Keratinocyte (primary cell): ENCODE measurements around the gene CCL19. TPM values are rescaled to one million over a fixed set of nuclear protein-coding genes. Genes with fewer than 3 reads are reported as not detected.

Experiments
- DNase-seq: peaks from one replicate; pipeline ENCODE4 v3.0.0-alpha.2; 2011; ENCODE audit warnings: low read depth, missing footprints, low spot score
- FAIRE-seq: peaks from 2 replicates; lab custom pipeline; 2011; peaks lifted over from hg19 to GRCh38; lab: Jason Lieb, UNC
- H2AFZ ChIP-seq: 2 replicates; pipeline ENCODE4 v1.6.0; 2012; ENCODE audit warnings: low read length, control low read depth, inconsistent platforms; ENCODE audit not compliant: control insufficient read depth
- H3K27ac ChIP-seq: 2 replicates; pipeline ENCODE4 v1.5.1; 2011; ENCODE audit warnings: low read length; ENCODE audit not compliant: control insufficient read depth, insufficient read depth
- H3K27me3 ChIP-seq: 3 replicates; pipeline ENCODE4 v1.6.0; 2011; ENCODE audit warnings: low read length; ENCODE audit not compliant: control insufficient read depth, insufficient read depth; ENCODE audit errors: extremely low read depth
- H3K36me3 ChIP-seq, 2 experiments: 2 replicates in 1 of 2; 3 replicates in 1 of 2; pipeline ENCODE4 v1.5.1; 2011; ENCODE audit warnings: low read length in 2 of 2, mild to moderate bottlenecking in 1 of 2; ENCODE audit not compliant: control insufficient read depth in 2 of 2, insufficient read depth in 2 of 2; ENCODE audit errors: extremely low read depth in 1 of 2
- H3K4me1 ChIP-seq: 3 replicates; pipeline ENCODE4 v1.5.1; 2011; ENCODE audit warnings: low read length; ENCODE audit not compliant: control insufficient read depth, insufficient read depth; ENCODE audit errors: extremely low read depth
- H3K4me2 ChIP-seq: 3 replicates; pipeline ENCODE4 v1.6.0; 2011; ENCODE audit warnings: low read depth, low read length; ENCODE audit not compliant: control insufficient read depth, insufficient read depth; ENCODE audit errors: extremely low read depth
- H3K4me3 ChIP-seq, 3 experiments: fragments of 200-600 bp in 1 of 3; sonication (generic) in 1 of 3; 2 replicates in 2 of 3; 3 replicates in 1 of 3; pipeline ENCODE4 v1.5.1; 2011 to 2016; ENCODE audit warnings: low read length in 3 of 3, mild to moderate bottlenecking in 3 of 3, control low read depth in 2 of 3, inconsistent platforms in 1 of 3, low read depth in 1 of 3, mixed read lengths in 1 of 3, mixed run types in 1 of 3, moderate library complexity in 1 of 3; ENCODE audit not compliant: control insufficient read depth in 2 of 3, insufficient read depth in 2 of 3; ENCODE audit errors: extremely low read depth in 1 of 3
- H3K79me2 ChIP-seq: 2 replicates; pipeline ENCODE4 v1.6.0; 2012; ENCODE audit warnings: low read length; ENCODE audit not compliant: control insufficient read depth, insufficient read depth
- H3K9ac ChIP-seq: 3 replicates; pipeline ENCODE4 v1.6.0; 2011; ENCODE audit warnings: low read length; ENCODE audit not compliant: control insufficient read depth, insufficient read depth; ENCODE audit errors: extremely low read depth
- H3K9me1 ChIP-seq: 3 replicates; pipeline ENCODE4 v1.6.0; 2011; ENCODE audit warnings: low read length; ENCODE audit not compliant: control insufficient read depth, insufficient read depth; ENCODE audit errors: extremely low read depth
- H3K9me3 ChIP-seq: 2 replicates; pipeline ENCODE4 v1.5.1; 2012; ENCODE audit warnings: low read depth, low read length; ENCODE audit not compliant: control insufficient read depth
- H4K20me1 ChIP-seq: 3 replicates; pipeline ENCODE4 v1.6.0; 2011; ENCODE audit warnings: low read length; ENCODE audit not compliant: control insufficient read depth, insufficient read depth; ENCODE audit errors: extremely low read depth
- EZH2 ChIP-seq: IDR thresholded peaks from one replicate; pipeline ENCODE4 v1.6.1; 2012; ENCODE audit warnings: inconsistent platforms, mild to moderate bottlenecking, low read length, moderate library complexity
- dilution Hi-C: fragments of 300-500 bp; cut with MboI; formaldehyde crosslinking; loops from one replicate; pipeline ENCODE4 v1.7.0; 2020; ENCODE audit warnings: low sequenced_read_pairs; ENCODE audit not compliant: extremely low pct_ligation_motif_present
- polyA plus RNA-seq, 5 experiments: library from polyadenylated mRNA; depleted of rRNA in 3 of 5; stranded (reverse) in 3 of 5; stranded (forward) in 1 of 5; unstranded in 1 of 5; fragments of >200 nt; gene quantifications; 1 replicate in 1 of 5; 2 replicates in 3 of 5; 3 replicates in 1 of 5; pipeline versions ENCODE4 v1.2.1 to v1.2.3, GENCODE V29; 2011 to 2012; ENCODE audit warnings: missing spikeins in 2 of 5, low read depth in 1 of 5, low replicate concordance in 1 of 5
- TF ChIP-seq, protein P1 (sequence below), 3 experiments: IDR thresholded peaks in 1 of 3; conservative IDR thresholded peaks in 1 of 3; optimal IDR thresholded peaks in 1 of 3; 2 replicates in 2 of 3; 3 replicates in 1 of 3; pipeline versions ENCODE3 to v1.5.1; 2011; ENCODE audit warnings: low read length in 3 of 3, mild to moderate bottlenecking in 3 of 3, moderate library complexity in 2 of 3, control low read depth in 1 of 3, inconsistent platforms in 1 of 3; ENCODE audit not compliant: insufficient read depth in 2 of 3; ENCODE audit errors: extremely low read depth in 1 of 3

CCL19 gene
- polyA plus RNA-seq, 1 donor (not counting 4 experiments of a cell fraction or from before 2014, with no cell fraction given), result not detected

DNA sequence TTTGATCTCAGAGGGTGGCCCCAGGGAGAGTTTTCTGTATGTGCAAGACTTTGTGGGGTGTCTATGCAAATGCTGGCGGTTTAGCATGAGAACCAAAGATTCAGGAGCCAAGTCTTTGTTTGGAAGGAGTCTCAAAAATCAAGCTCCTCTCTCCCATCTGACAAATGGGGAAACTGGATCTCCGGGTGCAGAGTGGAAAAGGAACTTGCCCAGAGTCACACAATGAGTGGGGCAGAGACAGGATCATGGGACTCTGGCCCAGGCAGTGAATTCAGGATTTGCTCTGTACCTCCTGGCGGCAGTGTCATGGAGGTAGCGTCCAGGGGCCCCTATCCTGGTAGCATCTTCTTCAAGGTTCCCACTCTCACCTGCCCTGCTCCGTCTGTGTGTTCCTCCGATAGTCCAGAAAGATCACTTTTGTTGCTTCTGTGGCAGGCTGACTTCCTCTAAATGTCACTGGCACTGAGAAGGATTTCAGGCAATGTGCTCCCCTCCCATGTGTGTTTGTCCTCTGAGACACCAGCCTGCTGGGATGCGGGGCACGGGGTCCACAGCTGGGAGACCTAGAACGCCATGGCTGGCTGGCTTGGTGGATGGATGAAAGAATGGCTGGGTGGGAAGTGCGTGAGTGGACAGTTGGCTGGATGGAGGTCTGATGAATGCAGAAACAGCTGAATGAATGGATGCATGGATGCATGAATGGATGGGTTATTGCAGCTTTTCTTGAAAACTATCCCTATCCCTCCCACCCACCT lies 3.6 kb downstream of the CCL19 start:
- Histone ChIP-seq H3K4me1 (no peaks in the 10 kb centered on the region), H3K27ac (no peak overlapping the region)

DNA sequence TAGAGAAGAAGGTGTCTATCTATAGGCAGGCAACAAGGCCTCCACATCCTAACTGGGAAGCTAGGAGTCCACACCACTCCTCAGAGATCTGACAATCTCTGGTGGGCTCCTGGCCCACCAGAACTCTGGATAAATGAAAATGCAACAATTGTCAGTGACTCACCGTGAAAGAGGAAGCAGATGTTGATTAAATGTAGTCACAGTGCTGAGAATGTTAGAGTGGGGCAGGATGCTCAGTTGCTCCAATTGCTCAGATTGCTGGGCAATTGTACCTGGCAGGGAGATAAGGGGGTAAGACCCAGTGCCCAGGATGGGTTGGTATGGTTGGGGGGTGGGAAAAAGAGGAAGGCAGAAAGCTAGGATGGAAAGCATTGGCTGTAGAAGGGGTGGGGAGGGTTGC lies 4.3 kb downstream of the CCL19 start:
- Histone ChIP-seq H3K4me2 (no peak overlapping the region), H3K9me1 (no peaks in the 10 kb centered on the region), H3K4me1 (no peaks in the 10 kb centered on the region), H3K9ac (no peak overlapping the region), H3K9me3 (no peaks in the 10 kb centered on the region), H3K27me3 (no peaks in the 10 kb centered on the region), H3K36me3 (peaks cover 0 to 3% of the 10 kb centered on the region in 2 experiments), H4K20me1 (no peaks in the 10 kb centered on the region), H2AFZ (no peak overlapping the region), H3K4me3 (no peak overlapping the region), H3K79me2 (no peaks in the 10 kb centered on the region), H3K27ac (no peak overlapping the region)
- TF ChIP-seq EZH2, result no peak
- TF ChIP-seq, protein P1, sequence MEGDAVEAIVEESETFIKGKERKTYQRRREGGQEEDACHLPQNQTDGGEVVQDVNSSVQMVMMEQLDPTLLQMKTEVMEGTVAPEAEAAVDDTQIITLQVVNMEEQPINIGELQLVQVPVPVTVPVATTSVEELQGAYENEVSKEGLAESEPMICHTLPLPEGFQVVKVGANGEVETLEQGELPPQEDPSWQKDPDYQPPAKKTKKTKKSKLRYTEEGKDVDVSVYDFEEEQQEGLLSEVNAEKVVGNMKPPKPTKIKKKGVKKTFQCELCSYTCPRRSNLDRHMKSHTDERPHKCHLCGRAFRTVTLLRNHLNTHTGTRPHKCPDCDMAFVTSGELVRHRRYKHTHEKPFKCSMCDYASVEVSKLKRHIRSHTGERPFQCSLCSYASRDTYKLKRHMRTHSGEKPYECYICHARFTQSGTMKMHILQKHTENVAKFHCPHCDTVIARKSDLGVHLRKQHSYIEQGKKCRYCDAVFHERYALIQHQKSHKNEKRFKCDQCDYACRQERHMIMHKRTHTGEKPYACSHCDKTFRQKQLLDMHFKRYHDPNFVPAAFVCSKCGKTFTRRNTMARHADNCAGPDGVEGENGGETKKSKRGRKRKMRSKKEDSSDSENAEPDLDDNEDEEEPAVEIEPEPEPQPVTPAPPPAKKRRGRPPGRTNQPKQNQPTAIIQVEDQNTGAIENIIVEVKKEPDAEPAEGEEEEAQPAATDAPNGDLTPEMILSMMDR (optimal IDR thresholded peaks at IDR 0.05 in 1 of 3, IDR thresholded peaks at IDR 0.05 in 1 of 3, conservative IDR thresholded peaks at IDR 0.05 in 1 of 3; ENCODE audit: extremely low read depth in 1 of 3, insufficient read depth in 2 of 3, low read length in 3 of 3), result no peak
- FAIRE-seq (no peak), DNase-seq (no peak)
- dilution Hi-C loops, result no loop called here

More for the DNA sequence above, 3.6 kb downstream of the CCL19 start:
- Histone ChIP-seq H3K4me3 (no peak overlapping the region), H3K79me2 (no peaks in the 10 kb centered on the region), H3K4me2 (no peak overlapping the region), H3K27me3 (no peaks in the 10 kb centered on the region), H2AFZ (no peak overlapping the region), H3K36me3 (peaks cover 0 to 3% of the 10 kb centered on the region in 2 experiments), H3K9me1 (no peaks in the 10 kb centered on the region), H4K20me1 (no peaks in the 10 kb centered on the region), H3K9me3 (no peaks in the 10 kb centered on the region), H3K9ac (no peak overlapping the region)
- no peak for FAIRE-seq
- dilution Hi-C loops, result no loop called here
- no peak for DNase-seq
- no peak for TF ChIP-seq EZH2
- TF ChIP-seq, protein P1 (optimal IDR thresholded peaks at IDR 0.05 in 1 of 3, IDR thresholded peaks at IDR 0.05 in 1 of 3, conservative IDR thresholded peaks at IDR 0.05 in 1 of 3; ENCODE audit: extremely low read depth in 1 of 3, insufficient read depth in 2 of 3, low read length in 3 of 3), result no peak
